PFSK-1 (cell line): Measurements from ENCODE around the gene SRPK2.

Experiments
- POLR2AphosphoS5 ChIP-seq: IDR thresholded peaks from 2 replicates; pipeline ENCODE4 v1.6.1; 2012; ENCODE audit warnings: low read depth, mild to moderate bottlenecking, control low read depth, low read length, moderate library complexity
- REST ChIP-seq, 2 experiments: IDR thresholded peaks; 2 replicates each; pipeline versions ENCODE4 v1.6.1 to v1.8.0; 2011 to 2012; ENCODE audit warnings: low read depth in 2 of 2, low read length in 2 of 2, control low read depth in 1 of 2, inconsistent platforms in 1 of 2, mild to moderate bottlenecking in 1 of 2, moderate library complexity in 1 of 2; ENCODE audit not compliant: insufficient read depth in 1 of 2
- TAF1 ChIP-seq: IDR thresholded peaks from 2 replicates; pipeline ENCODE4 v1.6.1; 2012; ENCODE audit warnings: low read length, control low read depth, borderline replicate concordance; ENCODE audit not compliant: insufficient read depth

GRCh38 chr7:105151152-105151551 lies 237.6 kb downstream of the SRPK2 start:
- TF ChIP-seq TAF1 (no peak), POLR2AphosphoS5 (no peak), REST (IDR thresholded peaks at IDR 0.05; ENCODE audit: insufficient read depth in 1 of 2, low read depth in 2 of 2, low read length in 2 of 2) (no peak)
